ENCODE results near the gene ROR1.

The ROR1 gene

GRCh38 chr1:63921802-63922201 is 148.0 kb downstream of the ROR1 start:
- Mint-ChIP-seq H3K4me3 (no peak overlapping the region), H3K9me3 (no peaks in the 10 kb centered on the region), H3K27ac (no peak overlapping the region), H3K27me3 (peaks cover 7% of the 10 kb centered on the region), H3K4me1 (no peaks in the 10 kb centered on the region), H3K36me3 (no peaks in the 10 kb centered on the region)
- DNase-seq (ENCODE audit: low spot score in 2 of 2) (no peak), ATAC-seq (ENCODE audit: low read depth) (no peak)

- DNase-seq (ENCODE audit: low spot score in 2 of 2) (no peak), ATAC-seq (ENCODE audit: low read depth) (peak; percentile 42)
- Mint-ChIP-seq H3K4me1 (no peaks in the 10 kb centered on the region), H3K4me3 (no peak overlapping the region), H3K27ac (no peak overlapping the region), H3K9me3 (no peaks in the 10 kb centered on the region), H3K36me3 (no peaks in the 10 kb centered on the region), H3K27me3 (peaks cover 6% of the 10 kb centered on the region)
These were observed 149.0 kb downstream of the ROR1 start for GRCh38 chr1:63922848-63923247.

- Mint-ChIP-seq H3K9me3 (no peaks in the 10 kb centered on the region), H3K36me3 (no peaks in the 10 kb centered on the region), H3K27me3 (peaks cover 3% of the 10 kb centered on the region), H3K4me3 (no peak overlapping the region), H3K27ac (no peak overlapping the region), H3K4me1 (no peaks in the 10 kb centered on the region)
- ATAC-seq (ENCODE audit: low read depth) (no peak), DNase-seq (ENCODE audit: low spot score in 2 of 2) (no peak)
These were observed 149.5 kb downstream of the ROR1 start for GRCh38 chr1:63923302-63923701.

GRCh38 chr1:63924600-63924999 is 150.8 kb downstream of the ROR1 start:
- DNase-seq (ENCODE audit: low spot score in 2 of 2) (no peak), ATAC-seq (ENCODE audit: low read depth) (no peak)
- Mint-ChIP-seq H3K9me3 (no peaks in the 10 kb centered on the region), H3K27me3 (peaks cover 3% of the 10 kb centered on the region), H3K36me3 (no peaks in the 10 kb centered on the region), H3K27ac (no peak overlapping the region), H3K4me3 (no peak overlapping the region), H3K4me1 (no peaks in the 10 kb centered on the region)

GRCh38 chr1:63928186-63929105 is 154.6 kb downstream of the ROR1 start:
- DNase-seq (ENCODE audit: low spot score in 2 of 2) (no peak), ATAC-seq (ENCODE audit: low read depth) (no peak)
- H3K27ac Mint-ChIP-seq, result no peak overlapping the region
- no peak overlapping the region for H3K4me3 Mint-ChIP-seq
- H3K36me3 Mint-ChIP-seq, result no peaks in the 10 kb centered on the region
- H3K4me1 Mint-ChIP-seq, result no peaks in the 10 kb centered on the region
- no peaks in the 10 kb centered on the region for H3K9me3 Mint-ChIP-seq
- peaks cover 3% of the 10 kb centered on the region for H3K27me3 Mint-ChIP-seq

GRCh38 chr1:63929106-63929478 is 155.3 kb downstream of the ROR1 start:
- H3K36me3 Mint-ChIP-seq, result no peaks in the 10 kb centered on the region
- H3K9me3 Mint-ChIP-seq, result no peaks in the 10 kb centered on the region
- H3K4me1 Mint-ChIP-seq, result no peaks in the 10 kb centered on the region

GRCh38 chr1:63931468-63931867 is 157.7 kb downstream of the ROR1 start:
- Mint-ChIP-seq H3K27ac (no peak overlapping the region), H3K4me3 (no peak overlapping the region), H3K4me1 (no peaks in the 10 kb centered on the region), H3K36me3 (no peaks in the 10 kb centered on the region), H3K9me3 (no peaks in the 10 kb centered on the region), H3K27me3 (peaks cover 3% of the 10 kb centered on the region)
- no peak for ATAC-seq (ENCODE audit: low read depth)
- DNase-seq (ENCODE audit: low spot score in 2 of 2), result no peak

More at GRCh38 chr1:63929106-63929478, 155.3 kb downstream of the ROR1 start:
- no peak for DNase-seq (ENCODE audit: low spot score in 2 of 2)
- Mint-ChIP-seq H3K4me3 (no peak overlapping the region), H3K27me3 (peaks cover 3% of the 10 kb centered on the region), H3K27ac (no peak overlapping the region)
- no peak for ATAC-seq (ENCODE audit: low read depth)

- H3K4me1 Mint-ChIP-seq, result peaks cover 2% of the 10 kb centered on the region
- peaks cover 3% of the 10 kb centered on the region for H3K27me3 Mint-ChIP-seq
- H3K4me3 Mint-ChIP-seq, result no peak overlapping the region
- H3K27ac Mint-ChIP-seq, result no peak overlapping the region
- H3K9me3 Mint-ChIP-seq, result no peaks in the 10 kb centered on the region
- DNase-seq (ENCODE audit: low spot score in 2 of 2) (no peak), ATAC-seq (ENCODE audit: low read depth) (no peak)
- H3K36me3 Mint-ChIP-seq, result no peaks in the 10 kb centered on the region
These were observed 160.9 kb downstream of the ROR1 start for GRCh38 chr1:63934697-63935096.

- H3K27ac Mint-ChIP-seq, result no peak overlapping the region
- peaks cover 7% of the 10 kb centered on the region for H3K27me3 Mint-ChIP-seq
- peaks cover 2% of the 10 kb centered on the region for H3K4me1 Mint-ChIP-seq
- DNase-seq (ENCODE audit: low spot score in 2 of 2) (no peak), ATAC-seq (ENCODE audit: low read depth) (no peak)
- H3K36me3 Mint-ChIP-seq, result no peaks in the 10 kb centered on the region
- H3K4me3 Mint-ChIP-seq, result no peak overlapping the region
- no peaks in the 10 kb centered on the region for H3K9me3 Mint-ChIP-seq
These were observed 161.3 kb downstream of the ROR1 start for GRCh38 chr1:63935143-63935542.

GRCh38 chr1:63935553-63935952 is 161.7 kb downstream of the ROR1 start:
- H3K4me3 Mint-ChIP-seq, result no peak overlapping the region
- peaks cover 10% of the 10 kb centered on the region for H3K27me3 Mint-ChIP-seq
- H3K27ac Mint-ChIP-seq, result no peak overlapping the region
- H3K4me1 Mint-ChIP-seq, result peaks cover 2% of the 10 kb centered on the region
- H3K9me3 Mint-ChIP-seq, result no peaks in the 10 kb centered on the region
- ATAC-seq (ENCODE audit: low read depth), result no peak
- no peaks in the 10 kb centered on the region for H3K36me3 Mint-ChIP-seq
- DNase-seq (ENCODE audit: low spot score in 2 of 2), result no peak

- H3K9me3 Mint-ChIP-seq, result no peaks in the 10 kb centered on the region
- ATAC-seq (ENCODE audit: low read depth) (no peak), DNase-seq (ENCODE audit: low spot score in 2 of 2) (no peak)
- no peak overlapping the region for H3K27ac Mint-ChIP-seq
- peaks cover 2% of the 10 kb centered on the region for H3K4me1 Mint-ChIP-seq
- H3K36me3 Mint-ChIP-seq, result no peaks in the 10 kb centered on the region
- H3K4me3 Mint-ChIP-seq, result no peak overlapping the region
- peaks cover 8% of the 10 kb centered on the region for H3K27me3 Mint-ChIP-seq
These were observed 162.5 kb downstream of the ROR1 start for GRCh38 chr1:63936276-63936675.

GRCh38 chr1:63936801-63937200 is 163.0 kb downstream of the ROR1 start:
- Mint-ChIP-seq H3K9me3 (no peaks in the 10 kb centered on the region), H3K4me1 (peaks cover 2% of the 10 kb centered on the region), H3K27ac (no peak overlapping the region), H3K4me3 (no peak overlapping the region), H3K27me3 (peaks cover 6% of the 10 kb centered on the region), H3K36me3 (no peaks in the 10 kb centered on the region)
- DNase-seq (ENCODE audit: low spot score in 2 of 2) (no peak), ATAC-seq (ENCODE audit: low read depth) (no peak)

- ATAC-seq (ENCODE audit: low read depth), result no peak
- Mint-ChIP-seq H3K4me1 (peaks cover 2% of the 10 kb centered on the region), H3K27me3 (peaks cover 6% of the 10 kb centered on the region), H3K27ac (no peak overlapping the region), H3K36me3 (no peaks in the 10 kb centered on the region), H3K4me3 (no peak overlapping the region), H3K9me3 (no peaks in the 10 kb centered on the region)
- DNase-seq (ENCODE audit: low spot score in 2 of 2), result no peak
These were observed 163.7 kb downstream of the ROR1 start for GRCh38 chr1:63937461-63938022.

- DNase-seq (ENCODE audit: low spot score in 2 of 2), result no peak
- no peak for ATAC-seq (ENCODE audit: low read depth)
- H3K27ac Mint-ChIP-seq, result no peak overlapping the region
- H3K27me3 Mint-ChIP-seq, result peaks cover 8% of the 10 kb centered on the region
- no peak overlapping the region for H3K4me3 Mint-ChIP-seq
- H3K4me1 Mint-ChIP-seq, result peaks cover 2% of the 10 kb centered on the region
- no peaks in the 10 kb centered on the region for H3K9me3 Mint-ChIP-seq
- no peaks in the 10 kb centered on the region for H3K36me3 Mint-ChIP-seq
These were observed 166.6 kb downstream of the ROR1 start for GRCh38 chr1:63940440-63940839.

- Mint-ChIP-seq H3K4me3 (no peak overlapping the region), H3K36me3 (no peaks in the 10 kb centered on the region), H3K4me1 (no peaks in the 10 kb centered on the region), H3K9me3 (no peaks in the 10 kb centered on the region), H3K27ac (no peak overlapping the region), H3K27me3 (peaks cover 8% of the 10 kb centered on the region)
- ATAC-seq (ENCODE audit: low read depth), result no peak
- no peak for DNase-seq (ENCODE audit: low spot score in 2 of 2)
These were observed 169.6 kb downstream of the ROR1 start for GRCh38 chr1:63943393-63943792.

Measured in memory B cell (primary cell).